ENCODE measurements around the gene KATNA1. TPM values are rescaled to one million over a fixed set of nuclear protein-coding genes. Genes with fewer than 3 reads are reported as not detected.

Gene KATNA1
- total and polyA plus RNA-seq, 9 of the 15 experiments (the other 6 are each of a cell fraction or from before 2014, with no cell fraction given), result 22.5 to 76.9 (median 45.0) TPM

DNA sequence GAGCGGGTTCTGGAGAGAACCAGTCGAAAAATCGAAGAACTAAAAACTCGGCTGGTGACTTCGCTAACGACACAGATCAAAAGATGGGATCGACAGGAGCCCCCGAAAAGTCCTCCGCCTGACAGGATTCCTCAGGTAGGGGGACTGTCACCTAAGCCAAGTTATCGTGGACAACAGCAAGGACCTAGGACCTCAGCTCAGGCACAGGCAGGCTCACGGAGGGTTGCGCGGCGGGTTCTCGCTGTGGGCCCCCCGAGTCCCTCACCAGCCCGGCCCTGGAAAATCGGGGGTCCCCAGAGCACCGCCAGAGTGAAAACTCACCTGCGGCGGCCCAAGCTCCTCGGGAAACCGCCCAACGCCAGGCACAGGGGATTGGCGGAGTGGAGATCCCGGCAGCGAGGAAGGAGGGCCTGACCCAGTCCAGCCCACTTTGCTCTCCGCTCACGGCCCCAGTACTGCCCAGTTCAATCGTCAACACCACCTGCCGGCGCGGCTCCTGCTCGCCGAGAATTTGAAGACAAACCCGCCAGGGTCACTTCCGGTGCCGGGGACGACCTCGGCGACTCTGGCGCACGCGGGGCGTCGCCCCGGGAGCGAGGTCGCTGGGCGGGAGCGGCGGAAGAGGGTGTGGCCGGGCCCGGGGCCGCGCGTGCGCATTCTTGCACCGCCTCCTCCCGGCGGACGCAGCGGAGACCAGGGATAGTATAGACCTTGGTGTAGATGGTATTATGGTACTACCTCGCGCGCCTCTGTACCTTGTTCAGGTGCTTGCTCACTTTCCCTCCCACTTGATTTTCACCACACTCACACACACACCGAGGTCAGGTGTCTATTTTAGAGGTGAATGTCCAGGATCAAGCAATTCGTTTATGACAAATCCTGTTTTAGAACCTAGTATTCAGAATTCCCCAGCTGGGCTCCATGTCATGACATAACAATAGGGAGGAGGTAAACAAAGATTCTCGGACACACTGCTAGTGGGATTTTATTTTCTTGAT lies at the start of gene KATNA1 (continued):
- TF ChIP-seq, protein P1, sequence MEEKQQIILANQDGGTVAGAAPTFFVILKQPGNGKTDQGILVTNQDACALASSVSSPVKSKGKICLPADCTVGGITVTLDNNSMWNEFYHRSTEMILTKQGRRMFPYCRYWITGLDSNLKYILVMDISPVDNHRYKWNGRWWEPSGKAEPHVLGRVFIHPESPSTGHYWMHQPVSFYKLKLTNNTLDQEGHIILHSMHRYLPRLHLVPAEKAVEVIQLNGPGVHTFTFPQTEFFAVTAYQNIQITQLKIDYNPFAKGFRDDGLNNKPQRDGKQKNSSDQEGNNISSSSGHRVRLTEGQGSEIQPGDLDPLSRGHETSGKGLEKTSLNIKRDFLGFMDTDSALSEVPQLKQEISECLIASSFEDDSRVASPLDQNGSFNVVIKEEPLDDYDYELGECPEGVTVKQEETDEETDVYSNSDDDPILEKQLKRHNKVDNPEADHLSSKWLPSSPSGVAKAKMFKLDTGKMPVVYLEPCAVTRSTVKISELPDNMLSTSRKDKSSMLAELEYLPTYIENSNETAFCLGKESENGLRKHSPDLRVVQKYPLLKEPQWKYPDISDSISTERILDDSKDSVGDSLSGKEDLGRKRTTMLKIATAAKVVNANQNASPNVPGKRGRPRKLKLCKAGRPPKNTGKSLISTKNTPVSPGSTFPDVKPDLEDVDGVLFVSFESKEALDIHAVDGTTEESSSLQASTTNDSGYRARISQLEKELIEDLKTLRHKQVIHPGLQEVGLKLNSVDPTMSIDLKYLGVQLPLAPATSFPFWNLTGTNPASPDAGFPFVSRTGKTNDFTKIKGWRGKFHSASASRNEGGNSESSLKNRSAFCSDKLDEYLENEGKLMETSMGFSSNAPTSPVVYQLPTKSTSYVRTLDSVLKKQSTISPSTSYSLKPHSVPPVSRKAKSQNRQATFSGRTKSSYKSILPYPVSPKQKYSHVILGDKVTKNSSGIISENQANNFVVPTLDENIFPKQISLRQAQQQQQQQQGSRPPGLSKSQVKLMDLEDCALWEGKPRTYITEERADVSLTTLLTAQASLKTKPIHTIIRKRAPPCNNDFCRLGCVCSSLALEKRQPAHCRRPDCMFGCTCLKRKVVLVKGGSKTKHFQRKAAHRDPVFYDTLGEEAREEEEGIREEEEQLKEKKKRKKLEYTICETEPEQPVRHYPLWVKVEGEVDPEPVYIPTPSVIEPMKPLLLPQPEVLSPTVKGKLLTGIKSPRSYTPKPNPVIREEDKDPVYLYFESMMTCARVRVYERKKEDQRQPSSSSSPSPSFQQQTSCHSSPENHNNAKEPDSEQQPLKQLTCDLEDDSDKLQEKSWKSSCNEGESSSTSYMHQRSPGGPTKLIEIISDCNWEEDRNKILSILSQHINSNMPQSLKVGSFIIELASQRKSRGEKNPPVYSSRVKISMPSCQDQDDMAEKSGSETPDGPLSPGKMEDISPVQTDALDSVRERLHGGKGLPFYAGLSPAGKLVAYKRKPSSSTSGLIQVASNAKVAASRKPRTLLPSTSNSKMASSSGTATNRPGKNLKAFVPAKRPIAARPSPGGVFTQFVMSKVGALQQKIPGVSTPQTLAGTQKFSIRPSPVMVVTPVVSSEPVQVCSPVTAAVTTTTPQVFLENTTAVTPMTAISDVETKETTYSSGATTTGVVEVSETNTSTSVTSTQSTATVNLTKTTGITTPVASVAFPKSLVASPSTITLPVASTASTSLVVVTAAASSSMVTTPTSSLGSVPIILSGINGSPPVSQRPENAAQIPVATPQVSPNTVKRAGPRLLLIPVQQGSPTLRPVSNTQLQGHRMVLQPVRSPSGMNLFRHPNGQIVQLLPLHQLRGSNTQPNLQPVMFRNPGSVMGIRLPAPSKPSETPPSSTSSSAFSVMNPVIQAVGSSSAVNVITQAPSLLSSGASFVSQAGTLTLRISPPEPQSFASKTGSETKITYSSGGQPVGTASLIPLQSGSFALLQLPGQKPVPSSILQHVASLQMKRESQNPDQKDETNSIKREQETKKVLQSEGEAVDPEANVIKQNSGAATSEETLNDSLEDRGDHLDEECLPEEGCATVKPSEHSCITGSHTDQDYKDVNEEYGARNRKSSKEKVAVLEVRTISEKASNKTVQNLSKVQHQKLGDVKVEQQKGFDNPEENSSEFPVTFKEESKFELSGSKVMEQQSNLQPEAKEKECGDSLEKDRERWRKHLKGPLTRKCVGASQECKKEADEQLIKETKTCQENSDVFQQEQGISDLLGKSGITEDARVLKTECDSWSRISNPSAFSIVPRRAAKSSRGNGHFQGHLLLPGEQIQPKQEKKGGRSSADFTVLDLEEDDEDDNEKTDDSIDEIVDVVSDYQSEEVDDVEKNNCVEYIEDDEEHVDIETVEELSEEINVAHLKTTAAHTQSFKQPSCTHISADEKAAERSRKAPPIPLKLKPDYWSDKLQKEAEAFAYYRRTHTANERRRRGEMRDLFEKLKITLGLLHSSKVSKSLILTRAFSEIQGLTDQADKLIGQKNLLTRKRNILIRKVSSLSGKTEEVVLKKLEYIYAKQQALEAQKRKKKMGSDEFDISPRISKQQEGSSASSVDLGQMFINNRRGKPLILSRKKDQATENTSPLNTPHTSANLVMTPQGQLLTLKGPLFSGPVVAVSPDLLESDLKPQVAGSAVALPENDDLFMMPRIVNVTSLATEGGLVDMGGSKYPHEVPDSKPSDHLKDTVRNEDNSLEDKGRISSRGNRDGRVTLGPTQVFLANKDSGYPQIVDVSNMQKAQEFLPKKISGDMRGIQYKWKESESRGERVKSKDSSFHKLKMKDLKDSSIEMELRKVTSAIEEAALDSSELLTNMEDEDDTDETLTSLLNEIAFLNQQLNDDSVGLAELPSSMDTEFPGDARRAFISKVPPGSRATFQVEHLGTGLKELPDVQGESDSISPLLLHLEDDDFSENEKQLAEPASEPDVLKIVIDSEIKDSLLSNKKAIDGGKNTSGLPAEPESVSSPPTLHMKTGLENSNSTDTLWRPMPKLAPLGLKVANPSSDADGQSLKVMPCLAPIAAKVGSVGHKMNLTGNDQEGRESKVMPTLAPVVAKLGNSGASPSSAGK (IDR thresholded peaks at IDR 0.05), result peak; percentile 99
- TF ChIP-seq POLR2AphosphoS5 (IDR thresholded peaks at IDR 0.05; ENCODE audit: control insufficient read depth, insufficient read depth, low read depth, low read length) (peak; percentile 84), ZFP36 (IDR thresholded peaks at IDR 0.05; ENCODE audit: low read depth, low read length, partially characterized antibody) (no peak), HDAC2 (IDR thresholded peaks at IDR 0.05) (peak; percentile 64; the same call in 1 of the 2 replicates), CBFB (CRISPR knock-in tag; IDR thresholded peaks at IDR 0.05) (no peak), ZBTB7A (IDR thresholded peaks at IDR 0.05; ENCODE audit: borderline replicate concordance, control insufficient read depth, low read depth, low read length) (peak; percentile 81), CREB5 (CRISPR knock-in tag; IDR thresholded peaks at IDR 0.05) (no peak), XRCC3 (IDR thresholded peaks at IDR 0.05) (no peak), NEUROD1 (IDR thresholded peaks at IDR 0.05; ENCODE audit: borderline replicate concordance, low read depth, low read length, partially characterized antibody) (peak; percentile 60), POU5F1 (IDR thresholded peaks at IDR 0.05; ENCODE audit: borderline replicate concordance, low read depth, low read length, partially characterized antibody) (peak; percentile 37), CTBP1 (IDR thresholded peaks at IDR 0.05; ENCODE audit: borderline replicate concordance) (peak; percentile 90)
